ENCODE data around the gene CWC27.
"Not testable (repeated sequence)": the region's sequence is repeated elsewhere in the genome, so short reads cannot be mapped to it uniquely, and the experiment has no call there.

The CWC27 gene

GRCh38 chr5:64895748-64896147 is 127.0 kb downstream of the CWC27 start:
- no peak for TF ChIP-seq CTCF (conservative IDR thresholded peaks at IDR 0.05; ENCODE audit: low read depth, low read length)
- DNase-seq (ENCODE audit: low read depth): no peak

GRCh38 chr5:64899838-64900237 is 131.1 kb downstream of the CWC27 start:
- no peak for DNase-seq (ENCODE audit: low read depth)
- H3K4me3 ChIP-seq (ENCODE audit: low read length): no peak overlapping the region

More at GRCh38 chr5:64895748-64896147, 127.0 kb downstream of the CWC27 start:
- no peak overlapping the region for H3K4me3 ChIP-seq (ENCODE audit: low read length)

GRCh38 chr5:64900618-64901017 is 131.9 kb downstream of the CWC27 start:
- no peak for TF ChIP-seq CTCF (conservative IDR thresholded peaks at IDR 0.05; ENCODE audit: low read depth, low read length)
- H3K4me3 ChIP-seq (ENCODE audit: low read length): no peak overlapping the region
- DNase-seq (ENCODE audit: low read depth): no peak

More at GRCh38 chr5:64899838-64900237, 131.1 kb downstream of the CWC27 start:
- no peak for TF ChIP-seq CTCF (conservative IDR thresholded peaks at IDR 0.05; ENCODE audit: low read depth, low read length)

- H3K4me3 ChIP-seq (ENCODE audit: low read length); DNase-seq (ENCODE audit: low read depth): not testable (repeated sequence)
Measured at GRCh38 chr5:64907399-64907798, 138.7 kb downstream of the CWC27 start.

GRCh38 chr5:64914396-64914795 is 145.7 kb downstream of the CWC27 start:
- no peak overlapping the region for H3K4me3 ChIP-seq (ENCODE audit: low read length)
- TF ChIP-seq CTCF (conservative IDR thresholded peaks at IDR 0.05; ENCODE audit: low read depth, low read length): no peak

GRCh38 chr5:64918083-64918482 is 149.4 kb downstream of the CWC27 start:
- no peak for DNase-seq (ENCODE audit: low read depth)
- TF ChIP-seq CTCF (conservative IDR thresholded peaks at IDR 0.05; ENCODE audit: low read depth, low read length): no peak
- no peak overlapping the region for H3K4me3 ChIP-seq (ENCODE audit: low read length)

More at GRCh38 chr5:64914396-64914795, 145.7 kb downstream of the CWC27 start:
- DNase-seq (ENCODE audit: low read depth): no peak

- DNase-seq (ENCODE audit: low read depth): no peak
- TF ChIP-seq CTCF (conservative IDR thresholded peaks at IDR 0.05; ENCODE audit: low read depth, low read length): no peak
- H3K4me3 ChIP-seq (ENCODE audit: low read length): no peak overlapping the region
Measured at GRCh38 chr5:64921386-64921785, 152.7 kb downstream of the CWC27 start.
